ENCODE measurements around the gene EIF4ENIF1.
"Not testable (repeated sequence)": the region's sequence is repeated elsewhere in the genome, so short reads cannot be mapped to it uniquely, and the experiment has no call there.

Gene EIF4ENIF1

DNA sequence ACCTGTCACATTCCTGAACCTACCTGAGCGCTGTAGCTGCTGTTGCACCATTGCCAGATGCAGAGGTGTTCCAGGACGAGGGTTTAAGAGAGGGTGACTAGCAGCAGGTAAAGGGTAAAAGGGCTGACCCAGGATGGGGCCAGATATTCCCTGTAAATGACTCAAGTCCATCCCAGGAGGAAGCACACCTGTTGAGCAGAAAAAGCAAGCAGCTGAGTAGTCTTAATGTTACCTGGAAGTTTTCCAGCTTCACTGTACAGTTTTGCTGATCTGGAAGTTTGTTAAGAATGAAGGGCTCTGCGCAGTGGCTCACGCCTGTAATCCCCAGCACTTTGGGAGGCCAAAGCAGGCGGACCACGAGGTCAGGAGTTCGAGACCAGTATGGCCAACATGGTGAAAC, 49.0 kb downstream of the EIF4ENIF1 start:
- no peak for DNase-seq

DNA sequence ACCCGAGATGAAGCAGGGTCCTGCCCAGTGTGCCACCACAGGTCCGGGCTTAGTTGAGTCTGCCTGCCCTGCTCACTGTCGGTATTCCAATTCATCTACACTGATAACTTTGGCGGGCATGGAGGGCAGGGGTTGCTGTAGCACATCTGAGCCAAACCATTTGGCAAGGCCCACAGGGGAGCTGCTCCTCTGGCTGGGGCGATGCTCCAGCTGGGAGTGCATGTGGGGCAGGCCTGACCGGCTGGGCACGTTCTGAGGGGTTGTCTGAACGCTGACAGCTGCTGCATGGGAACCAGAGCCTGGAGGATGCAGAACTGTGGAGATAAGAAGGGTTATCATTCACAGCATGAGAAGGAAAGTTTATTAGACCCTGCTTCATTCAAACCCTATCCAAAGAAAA, 49.8 kb downstream of the EIF4ENIF1 start:
- DNase-seq = no peak

GRCh38 chr22:31436132-31436531, 53.5 kb downstream of the EIF4ENIF1 start:
- no peak for DNase-seq

DNA sequence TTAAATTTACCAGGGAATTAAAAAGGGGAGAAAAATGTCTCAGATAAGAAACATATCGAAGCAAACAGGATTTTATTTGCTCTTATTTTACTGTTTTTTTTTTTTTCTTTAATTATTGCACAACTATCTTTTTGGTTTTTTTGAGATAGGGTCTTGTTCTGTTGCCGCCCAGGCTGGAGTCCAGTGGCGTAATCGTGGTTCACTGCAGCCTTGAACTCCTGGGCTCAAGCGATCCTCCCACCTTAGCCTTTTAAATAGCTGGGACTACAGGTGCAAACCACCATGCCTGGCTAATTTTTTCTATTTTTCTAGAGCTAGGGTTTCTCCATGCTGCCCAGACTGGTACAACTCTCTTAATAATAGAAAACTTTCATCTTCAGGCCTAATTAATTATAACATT, 57.7 kb downstream of the EIF4ENIF1 start:
- DNase-seq = no peak

GRCh38 chr22:31425331-31426050, 64.2 kb downstream of the EIF4ENIF1 start:
- DNase-seq = no peak

GRCh38 chr22:31402350-31402749, 87.3 kb downstream of the EIF4ENIF1 start:
- not testable (repeated sequence) for DNase-seq

DNA sequence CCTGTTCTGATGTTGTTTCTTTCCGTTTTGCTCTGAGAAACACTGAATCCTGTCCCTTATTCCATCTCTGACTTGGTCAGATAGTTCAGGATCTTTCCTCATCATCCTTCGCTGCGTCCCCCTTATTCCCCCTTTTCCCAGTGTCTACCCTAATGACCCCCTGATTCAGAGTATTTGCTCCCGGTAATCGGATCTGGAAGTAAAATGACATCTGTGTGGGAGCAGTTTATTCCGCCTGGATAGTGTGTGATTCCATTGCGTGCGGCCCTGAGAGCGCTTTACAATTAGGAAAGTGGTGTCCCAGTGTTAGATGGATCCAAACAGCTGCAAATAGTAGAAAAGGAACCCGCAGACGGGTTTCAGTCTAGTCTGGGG, 89.6 kb downstream of the EIF4ENIF1 start:
- DNase-seq = peak; percentile 2

GRCh38 chr22:31399211-31400022, 90.2 kb downstream of the EIF4ENIF1 start, which contains the start of gene DRG1:
DRG1 (plus strand) TSS chr22:31399604; CDS start chr22:31399684, 80 bp downstream.
- DNase-seq = peak; percentile 95

GRCh38 chr22:31398231-31398630, 91.4 kb downstream of the EIF4ENIF1 start:
- peak; percentile 27 for DNase-seq

GRCh38 chr22:31394326-31394725, 95.3 kb downstream of the EIF4ENIF1 start:
- no peak for DNase-seq

GRCh38 chr22:31393893-31394292, 95.7 kb downstream of the EIF4ENIF1 start:
- no peak for DNase-seq

Measured in inflammatory macrophage treated with lipopolysaccharide for 4 hours (primary cell).